ENCODE results near the gene GPR89A. TPM values are rescaled to one million over a fixed set of nuclear protein-coding genes. Genes with fewer than 3 reads are reported as not detected.
"Not testable (repeated sequence)": the region's sequence is repeated elsewhere in the genome, so short reads cannot be mapped to it uniquely, and the experiment has no call there.

The GPR89A gene
- 32.7 and 37.7 TPM in 2 replicates for total RNA-seq (ENCODE audit: low replicate concordance)

GRCh38 chr1:145607833-145608733 is at the start of gene GPR89A:
Gene GPR89A (plus strand): TSS chr1:145607988. CDS start chr1:145608134, 146 bp downstream.
- DNase-seq (ENCODE audit: low read depth): peak; percentile 88
- peak within 1 kb of the TSS; percentile 80 for H3K4me3 ChIP-seq (ENCODE audit: low read depth, low read length)

GRCh38 chr1:145586820-145587219 is 21.0 kb upstream of the GPR89A start:
- H3K4me3 ChIP-seq (ENCODE audit: low read depth, low read length); DNase-seq (ENCODE audit: low read depth): not testable (repeated sequence)

- peak; percentile 7 for TF ChIP-seq CTCF (IDR thresholded peaks at IDR 0.05; ENCODE audit: insufficient read depth, low read length)
- not testable (repeated sequence) for DNase-seq (ENCODE audit: low read depth); H3K4me3 ChIP-seq (ENCODE audit: low read depth, low read length)
Measured at GRCh38 chr1:145590806-145591205, 17.0 kb upstream of the GPR89A start.

GRCh38 chr1:145592347-145592746 is 15.4 kb upstream of the GPR89A start:
- H3K4me3 ChIP-seq (ENCODE audit: low read depth, low read length); DNase-seq (ENCODE audit: low read depth): not testable (repeated sequence)

- not testable (repeated sequence) for H3K4me3 ChIP-seq (ENCODE audit: low read depth, low read length)
- peak; percentile 10 for DNase-seq (ENCODE audit: low read depth)
Measured at GRCh38 chr1:145595421-145595820, 12.4 kb upstream of the GPR89A start.

- H3K4me3 ChIP-seq (ENCODE audit: low read depth, low read length); DNase-seq (ENCODE audit: low read depth): not testable (repeated sequence)
Measured at GRCh38 chr1:145596236-145596635, 11.6 kb upstream of the GPR89A start.

- DNase-seq (ENCODE audit: low read depth); H3K4me3 ChIP-seq (ENCODE audit: low read depth, low read length): not testable (repeated sequence)
Measured at GRCh38 chr1:145599426-145599825, 8.4 kb upstream of the GPR89A start.

- no peak for DNase-seq (ENCODE audit: low read depth)
- TF ChIP-seq CTCF (IDR thresholded peaks at IDR 0.05; ENCODE audit: insufficient read depth, low read length): no peak
- H3K4me3 ChIP-seq (ENCODE audit: low read depth, low read length): no peak overlapping the region
Measured at GRCh38 chr1:145601593-145601992, 6.2 kb upstream of the GPR89A start.

GRCh38 chr1:145606840-145607239 is 948 bp upstream of the GPR89A start:
- not testable (repeated sequence) for H3K4me3 ChIP-seq (ENCODE audit: low read depth, low read length); DNase-seq (ENCODE audit: low read depth)

GRCh38 chr1:145607289-145607688 is 499 bp upstream of the GPR89A start:
- not testable (repeated sequence) for DNase-seq (ENCODE audit: low read depth); H3K4me3 ChIP-seq (ENCODE audit: low read depth, low read length)

GRCh38 chr1:145610744-145611143 is 3.0 kb downstream of the GPR89A start:
- not testable (repeated sequence) for DNase-seq (ENCODE audit: low read depth); H3K4me3 ChIP-seq (ENCODE audit: low read depth, low read length)

GRCh38 chr1:145620073-145620472 is 12.3 kb downstream of the GPR89A start:
- DNase-seq (ENCODE audit: low read depth); H3K4me3 ChIP-seq (ENCODE audit: low read depth, low read length): not testable (repeated sequence)

- DNase-seq (ENCODE audit: low read depth); H3K4me3 ChIP-seq (ENCODE audit: low read depth, low read length): not testable (repeated sequence)
Measured at GRCh38 chr1:145622177-145622576, 14.4 kb downstream of the GPR89A start.

- DNase-seq (ENCODE audit: low read depth); H3K4me3 ChIP-seq (ENCODE audit: low read depth, low read length): not testable (repeated sequence)
Measured at GRCh38 chr1:145636237-145636636, 28.4 kb downstream of the GPR89A start.

- H3K4me3 ChIP-seq (ENCODE audit: low read depth, low read length); DNase-seq (ENCODE audit: low read depth): not testable (repeated sequence)
Measured at GRCh38 chr1:145641886-145642285, 34.1 kb downstream of the GPR89A start.

- not testable (repeated sequence) for DNase-seq (ENCODE audit: low read depth); H3K4me3 ChIP-seq (ENCODE audit: low read depth, low read length)
Measured at GRCh38 chr1:145643990-145644389, 36.2 kb downstream of the GPR89A start.
